GM12878 (cell line): ENCODE data around the gene RXFP1. TPM values are rescaled to one million over a fixed set of nuclear protein-coding genes. Genes with fewer than 3 reads are reported as not detected.

Source experiments
- polyA plus RNA-seq, 11 experiments: library from polyadenylated mRNA; depleted of rRNA in 4 of 11; unstranded in 6 of 11; stranded (reverse) in 5 of 11; fragments of >200 nt; fragmentation: Nextera tagmentation in 4 of 11; fragmentation: Illumina TruSeq in 1 of 11; extraction: Ambion mirVana in 4 of 11; extraction: Trizol in 1 of 11; gene quantifications; 1 replicate in 1 of 11; 2 replicates in 10 of 11; pipeline versions ENCODE4 v1.2.1 to v1.2.3, GENCODE V29; 2011 to 2016; ENCODE audit warnings: inconsistent platforms in 2 of 11, missing spikeins in 2 of 11, low read depth in 1 of 11
- small RNA-seq: library from RNA; depleted of rRNA; stranded (forward); fragments of <200 nt; gene quantifications from one replicate; pipeline ENCODE3, GENCODE V24; 2014
- total RNA-seq, 4 experiments: library from RNA; depleted of rRNA in 3 of 4; stranded (reverse); fragments of >200 nt in 3 of 4; fragmentation: Illumina TruSeq in 1 of 4; extraction: Trizol in 1 of 4; gene quantifications; 2 replicates each; pipeline versions ENCODE4 v1.2.1 to v1.2.3, GENCODE V29; 2013 to 2021

The RXFP1 gene
- total and polyA plus RNA-seq, 10 of the 15 experiments (the other 5 are each of a cell fraction or from before 2014, with no cell fraction given): 0.12 TPM; not detected in 9

Small RNA genes within 50 kb of the gene (small RNA-seq; reads per million reads assigned to genes)
- not detected for gene RF00012

Other genes starting within 250 kb of the RXFP1 start
- 16.2 and 17.2 TPM in 2 replicates for gene C4orf46, start 150.0 kb downstream of the RXFP1 start, total RNA-seq (2014; rRNA removed)
- 19.8 and 20.8 TPM in 2 replicates for gene C4orf46, start 150.0 kb downstream of the RXFP1 start, total RNA-seq (2014; rRNA removed; fragmentation: Illumina TruSeq; extraction: Trizol)
- 14.4 and 16.4 TPM in 2 replicates for gene C4orf46, start 150.0 kb downstream of the RXFP1 start, total RNA-seq (2021)
- gene C4orf46, start 150.0 kb downstream of the RXFP1 start, polyA plus RNA-seq (2011; rRNA removed): 40.2 and 47.8 TPM in 2 replicates
- 24.8 and 43.6 TPM in 2 replicates for gene C4orf46, start 150.0 kb downstream of the RXFP1 start, polyA plus RNA-seq (2014; fragmentation: Illumina TruSeq; extraction: Trizol)
- 10 to 100 TPM in 1 of 2 experiments, 1 to 10 TPM in 1; 9.3 to 12.0 TPM for gene C4orf46, start 150.0 kb downstream of the RXFP1 start, polyA plus RNA-seq (2014; fragmentation: Nextera tagmentation; extraction: Ambion mirVana)
- gene C4orf46, start 150.0 kb downstream of the RXFP1 start, polyA plus RNA-seq (2014; rRNA removed): 15.3 and 20.1 TPM in 2 replicates
- gene C4orf46, start 150.0 kb downstream of the RXFP1 start, polyA plus RNA-seq (2016; fragmentation: Nextera tagmentation; extraction: Ambion mirVana): 10 to 100 TPM; 32.6 to 35.1 TPM
- gene ETFDH, start 150.4 kb downstream of the RXFP1 start, total RNA-seq (2014; rRNA removed): 15.4 and 18.0 TPM in 2 replicates
- 21.4 and 22.0 TPM in 2 replicates for gene ETFDH, start 150.4 kb downstream of the RXFP1 start, total RNA-seq (2014; rRNA removed; fragmentation: Illumina TruSeq; extraction: Trizol)
- 12.4 and 16.3 TPM in 2 replicates for gene ETFDH, start 150.4 kb downstream of the RXFP1 start, total RNA-seq (2021)
- gene ETFDH, start 150.4 kb downstream of the RXFP1 start, polyA plus RNA-seq (2011; rRNA removed): 30.4 and 43.7 TPM in 2 replicates
- gene ETFDH, start 150.4 kb downstream of the RXFP1 start, polyA plus RNA-seq (2014; fragmentation: Illumina TruSeq; extraction: Trizol): 22.5 and 27.9 TPM in 2 replicates
- 10 to 100 TPM; 10.9 to 17.9 TPM for gene ETFDH, start 150.4 kb downstream of the RXFP1 start, polyA plus RNA-seq (2014; fragmentation: Nextera tagmentation; extraction: Ambion mirVana)
- 19.3 and 20.5 TPM in 2 replicates for gene ETFDH, start 150.4 kb downstream of the RXFP1 start, polyA plus RNA-seq (2014; rRNA removed)
- gene ETFDH, start 150.4 kb downstream of the RXFP1 start, polyA plus RNA-seq (2016; fragmentation: Nextera tagmentation; extraction: Ambion mirVana): 10 to 100 TPM; 25.4 to 29.4 TPM
- gene PPID, start 201.5 kb downstream of the RXFP1 start, total RNA-seq (2014; rRNA removed): 25.1 and 28.9 TPM in 2 replicates
- gene PPID, start 201.5 kb downstream of the RXFP1 start, total RNA-seq (2014; rRNA removed; fragmentation: Illumina TruSeq; extraction: Trizol): 55.2 and 56.1 TPM in 2 replicates
- gene PPID, start 201.5 kb downstream of the RXFP1 start, total RNA-seq (2021): 21.7 and 21.9 TPM in 2 replicates
- 35.1 and 40.7 TPM in 2 replicates for gene PPID, start 201.5 kb downstream of the RXFP1 start, polyA plus RNA-seq (2011; rRNA removed)
- 64.3 and 105 TPM in 2 replicates for gene PPID, start 201.5 kb downstream of the RXFP1 start, polyA plus RNA-seq (2014; fragmentation: Illumina TruSeq; extraction: Trizol)
- gene PPID, start 201.5 kb downstream of the RXFP1 start, polyA plus RNA-seq (2014; fragmentation: Nextera tagmentation; extraction: Ambion mirVana): 10 to 100 TPM; 24.4 to 43.9 TPM
- 29.3 and 33.1 TPM in 2 replicates for gene PPID, start 201.5 kb downstream of the RXFP1 start, polyA plus RNA-seq (2014; rRNA removed)
- 10 to 100 TPM; 55.2 to 55.5 TPM for gene PPID, start 201.5 kb downstream of the RXFP1 start, polyA plus RNA-seq (2016; fragmentation: Nextera tagmentation; extraction: Ambion mirVana)
- gene FNIP2, start 247.1 kb downstream of the RXFP1 start, total RNA-seq (2014; rRNA removed): 0.17 and 0.22 TPM in 2 replicates
- gene FNIP2, start 247.1 kb downstream of the RXFP1 start, total RNA-seq (2014; rRNA removed; fragmentation: Illumina TruSeq; extraction: Trizol): 0.23 and 0.27 TPM in 2 replicates
- gene FNIP2, start 247.1 kb downstream of the RXFP1 start, total RNA-seq (2021): 0.32 and 0.38 TPM in 2 replicates
- 0.32 and 0.38 TPM in 2 replicates for gene FNIP2, start 247.1 kb downstream of the RXFP1 start, polyA plus RNA-seq (2011; rRNA removed)
- 0.11 and 0.12 TPM in 2 replicates for gene FNIP2, start 247.1 kb downstream of the RXFP1 start, polyA plus RNA-seq (2014; fragmentation: Illumina TruSeq; extraction: Trizol)
- gene FNIP2, start 247.1 kb downstream of the RXFP1 start, polyA plus RNA-seq (2014; fragmentation: Nextera tagmentation; extraction: Ambion mirVana): under 1 TPM; 0.03 to 0.04 TPM
- 0.06 and 0.20 TPM in 2 replicates for gene FNIP2, start 247.1 kb downstream of the RXFP1 start, polyA plus RNA-seq (2014; rRNA removed)
- gene FNIP2, start 247.1 kb downstream of the RXFP1 start, polyA plus RNA-seq (2016; fragmentation: Nextera tagmentation; extraction: Ambion mirVana): under 1 TPM; 0.12 to 0.13 TPM